ENCODE data around the gene MMP24. TPM values are rescaled to one million over a fixed set of nuclear protein-coding genes. Genes with fewer than 3 reads are reported as not detected.
A peak's percentile ranks its signal among the peaks of the same experiment; 100 is the strongest.

Gene MMP24
- total and polyA plus RNA-seq, 2 of the 13 experiments (the other 11 are each of a cell fraction or from before 2014, with no cell fraction given): 0.29 to 0.35 TPM

DNA sequence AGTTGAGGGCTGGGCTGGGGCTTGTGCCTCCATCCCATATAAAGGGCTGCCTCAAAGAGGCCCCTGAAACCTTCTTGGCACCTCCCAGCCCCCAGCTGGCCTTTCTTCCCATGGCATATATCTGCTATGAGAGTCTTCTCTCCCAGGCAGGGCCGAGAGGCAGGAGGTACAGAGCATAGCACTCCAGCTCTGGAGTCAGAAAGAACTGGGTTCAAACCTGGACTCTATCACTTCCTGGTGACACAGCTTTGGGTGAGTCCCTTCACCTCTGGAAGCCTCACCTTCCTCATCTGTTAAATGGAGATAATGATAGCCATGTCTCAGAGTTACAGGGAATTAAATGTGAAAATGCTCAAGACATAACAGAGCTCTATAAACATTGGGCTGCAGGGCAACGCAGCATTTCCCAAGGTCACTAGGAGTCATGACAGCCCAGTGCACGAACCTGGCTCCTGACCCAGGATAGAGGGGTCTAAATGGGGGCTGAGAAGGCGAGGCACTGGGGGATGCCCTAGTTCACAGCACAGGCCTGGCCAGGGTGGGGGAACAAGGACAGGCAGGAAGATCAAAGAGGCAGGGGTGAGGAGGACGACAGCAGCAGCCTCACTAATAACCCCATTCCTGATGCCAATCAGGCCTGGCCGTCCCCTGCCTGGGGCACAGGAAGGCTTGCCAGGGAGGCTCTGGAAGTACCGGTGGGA lies 63.8 kb downstream of the MMP24 start (continued):
- TF ChIP-seq, protein P1, sequence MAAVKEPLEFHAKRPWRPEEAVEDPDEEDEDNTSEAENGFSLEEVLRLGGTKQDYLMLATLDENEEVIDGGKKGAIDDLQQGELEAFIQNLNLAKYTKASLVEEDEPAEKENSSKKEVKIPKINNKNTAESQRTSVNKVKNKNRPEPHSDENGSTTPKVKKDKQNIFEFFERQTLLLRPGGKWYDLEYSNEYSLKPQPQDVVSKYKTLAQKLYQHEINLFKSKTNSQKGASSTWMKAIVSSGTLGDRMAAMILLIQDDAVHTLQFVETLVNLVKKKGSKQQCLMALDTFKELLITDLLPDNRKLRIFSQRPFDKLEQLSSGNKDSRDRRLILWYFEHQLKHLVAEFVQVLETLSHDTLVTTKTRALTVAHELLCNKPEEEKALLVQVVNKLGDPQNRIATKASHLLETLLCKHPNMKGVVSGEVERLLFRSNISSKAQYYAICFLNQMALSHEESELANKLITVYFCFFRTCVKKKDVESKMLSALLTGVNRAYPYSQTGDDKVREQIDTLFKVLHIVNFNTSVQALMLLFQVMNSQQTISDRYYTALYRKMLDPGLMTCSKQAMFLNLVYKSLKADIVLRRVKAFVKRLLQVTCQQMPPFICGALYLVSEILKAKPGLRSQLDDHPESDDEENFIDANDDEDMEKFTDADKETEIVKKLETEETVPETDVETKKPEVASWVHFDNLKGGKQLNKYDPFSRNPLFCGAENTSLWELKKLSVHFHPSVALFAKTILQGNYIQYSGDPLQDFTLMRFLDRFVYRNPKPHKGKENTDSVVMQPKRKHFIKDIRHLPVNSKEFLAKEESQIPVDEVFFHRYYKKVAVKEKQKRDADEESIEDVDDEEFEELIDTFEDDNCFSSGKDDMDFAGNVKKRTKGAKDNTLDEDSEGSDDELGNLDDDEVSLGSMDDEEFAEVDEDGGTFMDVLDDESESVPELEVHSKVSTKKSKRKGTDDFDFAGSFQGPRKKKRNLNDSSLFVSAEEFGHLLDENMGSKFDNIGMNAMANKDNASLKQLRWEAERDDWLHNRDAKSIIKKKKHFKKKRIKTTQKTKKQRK (IDR thresholded peaks at IDR 0.05; ENCODE audit: low read length): no peak
- TF ChIP-seq, protein P2, sequence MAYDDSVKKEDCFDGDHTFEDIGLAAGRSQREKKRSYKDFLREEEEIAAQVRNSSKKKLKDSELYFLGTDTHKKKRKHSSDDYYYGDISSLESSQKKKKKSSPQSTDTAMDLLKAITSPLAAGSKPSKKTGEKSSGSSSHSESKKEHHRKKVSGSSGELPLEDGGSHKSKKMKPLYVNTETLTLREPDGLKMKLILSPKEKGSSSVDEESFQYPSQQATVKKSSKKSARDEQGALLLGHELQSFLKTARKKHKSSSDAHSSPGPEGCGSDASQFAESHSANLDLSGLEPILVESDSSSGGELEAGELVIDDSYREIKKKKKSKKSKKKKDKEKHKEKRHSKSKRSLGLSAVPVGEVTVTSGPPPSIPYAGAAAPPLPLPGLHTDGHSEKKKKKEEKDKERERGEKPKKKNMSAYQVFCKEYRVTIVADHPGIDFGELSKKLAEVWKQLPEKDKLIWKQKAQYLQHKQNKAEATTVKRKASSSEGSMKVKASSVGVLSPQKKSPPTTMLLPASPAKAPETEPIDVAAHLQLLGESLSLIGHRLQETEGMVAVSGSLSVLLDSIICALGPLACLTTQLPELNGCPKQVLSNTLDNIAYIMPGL (CRISPR knock-in tag; IDR thresholded peaks at IDR 0.05; ENCODE audit: borderline replicate concordance in 1 of 2, low read depth in 1 of 2): no peak
- TF ChIP-seq BORCS8-MEF2B (CRISPR knock-in tag; IDR thresholded peaks at IDR 0.05) (no peak), MAZ (IDR thresholded peaks at IDR 0.05; ENCODE audit: borderline replicate concordance, low read depth, low read length) (no peak), MAZ (CRISPR knock-in tag; IDR thresholded peaks at IDR 0.05; ENCODE audit: low read depth) (no peak), NKX3-1 (CRISPR knock-in tag; IDR thresholded peaks at IDR 0.05) (no peak)
- TF ChIP-seq, protein P3, sequence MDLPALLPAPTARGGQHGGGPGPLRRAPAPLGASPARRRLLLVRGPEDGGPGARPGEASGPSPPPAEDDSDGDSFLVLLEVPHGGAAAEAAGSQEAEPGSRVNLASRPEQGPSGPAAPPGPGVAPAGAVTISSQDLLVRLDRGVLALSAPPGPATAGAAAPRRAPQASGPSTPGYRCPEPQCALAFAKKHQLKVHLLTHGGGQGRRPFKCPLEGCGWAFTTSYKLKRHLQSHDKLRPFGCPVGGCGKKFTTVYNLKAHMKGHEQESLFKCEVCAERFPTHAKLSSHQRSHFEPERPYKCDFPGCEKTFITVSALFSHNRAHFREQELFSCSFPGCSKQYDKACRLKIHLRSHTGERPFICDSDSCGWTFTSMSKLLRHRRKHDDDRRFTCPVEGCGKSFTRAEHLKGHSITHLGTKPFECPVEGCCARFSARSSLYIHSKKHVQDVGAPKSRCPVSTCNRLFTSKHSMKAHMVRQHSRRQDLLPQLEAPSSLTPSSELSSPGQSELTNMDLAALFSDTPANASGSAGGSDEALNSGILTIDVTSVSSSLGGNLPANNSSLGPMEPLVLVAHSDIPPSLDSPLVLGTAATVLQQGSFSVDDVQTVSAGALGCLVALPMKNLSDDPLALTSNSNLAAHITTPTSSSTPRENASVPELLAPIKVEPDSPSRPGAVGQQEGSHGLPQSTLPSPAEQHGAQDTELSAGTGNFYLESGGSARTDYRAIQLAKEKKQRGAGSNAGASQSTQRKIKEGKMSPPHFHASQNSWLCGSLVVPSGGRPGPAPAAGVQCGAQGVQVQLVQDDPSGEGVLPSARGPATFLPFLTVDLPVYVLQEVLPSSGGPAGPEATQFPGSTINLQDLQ (CRISPR knock-in tag; IDR thresholded peaks at IDR 0.05): 0 out of 2 replicates have a peak, but pooled peaks have one; percentile 34
- TF ChIP-seq, protein P4, sequence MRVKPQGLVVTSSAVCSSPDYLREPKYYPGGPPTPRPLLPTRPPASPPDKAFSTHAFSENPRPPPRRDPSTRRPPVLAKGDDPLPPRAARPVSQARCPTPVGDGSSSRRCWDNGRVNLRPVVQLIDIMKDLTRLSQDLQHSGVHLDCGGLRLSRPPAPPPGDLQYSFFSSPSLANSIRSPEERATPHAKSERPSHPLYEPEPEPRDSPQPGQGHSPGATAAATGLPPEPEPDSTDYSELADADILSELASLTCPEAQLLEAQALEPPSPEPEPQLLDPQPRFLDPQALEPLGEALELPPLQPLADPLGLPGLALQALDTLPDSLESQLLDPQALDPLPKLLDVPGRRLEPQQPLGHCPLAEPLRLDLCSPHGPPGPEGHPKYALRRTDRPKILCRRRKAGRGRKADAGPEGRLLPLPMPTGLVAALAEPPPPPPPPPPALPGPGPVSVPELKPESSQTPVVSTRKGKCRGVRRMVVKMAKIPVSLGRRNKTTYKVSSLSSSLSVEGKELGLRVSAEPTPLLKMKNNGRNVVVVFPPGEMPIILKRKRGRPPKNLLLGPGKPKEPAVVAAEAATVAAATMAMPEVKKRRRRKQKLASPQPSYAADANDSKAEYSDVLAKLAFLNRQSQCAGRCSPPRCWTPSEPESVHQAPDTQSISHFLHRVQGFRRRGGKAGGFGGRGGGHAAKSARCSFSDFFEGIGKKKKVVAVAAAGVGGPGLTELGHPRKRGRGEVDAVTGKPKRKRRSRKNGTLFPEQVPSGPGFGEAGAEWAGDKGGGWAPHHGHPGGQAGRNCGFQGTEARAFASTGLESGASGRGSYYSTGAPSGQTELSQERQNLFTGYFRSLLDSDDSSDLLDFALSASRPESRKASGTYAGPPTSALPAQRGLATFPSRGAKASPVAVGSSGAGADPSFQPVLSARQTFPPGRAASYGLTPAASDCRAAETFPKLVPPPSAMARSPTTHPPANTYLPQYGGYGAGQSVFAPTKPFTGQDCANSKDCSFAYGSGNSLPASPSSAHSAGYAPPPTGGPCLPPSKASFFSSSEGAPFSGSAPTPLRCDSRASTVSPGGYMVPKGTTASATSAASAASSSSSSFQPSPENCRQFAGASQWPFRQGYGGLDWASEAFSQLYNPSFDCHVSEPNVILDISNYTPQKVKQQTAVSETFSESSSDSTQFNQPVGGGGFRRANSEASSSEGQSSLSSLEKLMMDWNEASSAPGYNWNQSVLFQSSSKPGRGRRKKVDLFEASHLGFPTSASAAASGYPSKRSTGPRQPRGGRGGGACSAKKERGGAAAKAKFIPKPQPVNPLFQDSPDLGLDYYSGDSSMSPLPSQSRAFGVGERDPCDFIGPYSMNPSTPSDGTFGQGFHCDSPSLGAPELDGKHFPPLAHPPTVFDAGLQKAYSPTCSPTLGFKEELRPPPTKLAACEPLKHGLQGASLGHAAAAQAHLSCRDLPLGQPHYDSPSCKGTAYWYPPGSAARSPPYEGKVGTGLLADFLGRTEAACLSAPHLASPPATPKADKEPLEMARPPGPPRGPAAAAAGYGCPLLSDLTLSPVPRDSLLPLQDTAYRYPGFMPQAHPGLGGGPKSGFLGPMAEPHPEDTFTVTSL (CRISPR knock-in tag; IDR thresholded peaks at IDR 0.05; ENCODE audit: borderline replicate concordance): no peak

Measured in HepG2 (cell line).